Measurements from ENCODE around the gene RHOF. TPM values are rescaled to one million over a fixed set of nuclear protein-coding genes. Genes with fewer than 3 reads are reported as not detected.

The RHOF gene
- total and polyA plus RNA-seq, 2 of the 13 experiments (the other 11 are each of a cell fraction or from before 2014, with no cell fraction given): 14.6 to 32.2 TPM

GRCh38 chr12:121811434-121812319, 18.2 kb upstream of the RHOF start (continued):
- peak; percentile 70; the same call in 1 of the 2 replicates for TF ChIP-seq ZBTB7B (CRISPR knock-in tag; IDR thresholded peaks at IDR 0.05)
- no peak for TF ChIP-seq CHD4 (IDR thresholded peaks at IDR 0.05; ENCODE audit: borderline replicate concordance, low read length)
- peak; percentile 98; the same call in 1 of the 2 replicates for TF ChIP-seq ZNF564 (CRISPR knock-in tag; IDR thresholded peaks at IDR 0.05)
- TF ChIP-seq ZNF557 (CRISPR knock-in tag; IDR thresholded peaks at IDR 0.05): no peak
- TF ChIP-seq LBX2 (CRISPR knock-in tag; IDR thresholded peaks at IDR 0.05; ENCODE audit: borderline replicate concordance): 0 out of 2 replicates have a peak, but pooled peaks have one; percentile 42
- TF ChIP-seq SAFB2 (CRISPR knock-in tag; IDR thresholded peaks at IDR 0.05; ENCODE audit: borderline replicate concordance, low read depth): no peak
- TF ChIP-seq AHR (CRISPR knock-in tag; IDR thresholded peaks at IDR 0.05): no peak
- TF ChIP-seq MTERF4 (CRISPR knock-in tag; IDR thresholded peaks at IDR 0.05): 0 out of 2 replicates have a peak, but pooled peaks have one; percentile 6
- TF ChIP-seq RXRA (CRISPR knock-in tag; IDR thresholded peaks at IDR 0.05): no peak

GRCh38 chr12:121810833-121811433, 17.4 kb upstream of the RHOF start:
- CTCF ChIA-PET (ENCODE audit: low intra/inter-chr PET ratio, low total read pairs): interaction anchor here (1.0 to 4.5 kb wide), 3 partner anchors 14 to 35 kb away, joined by 4 to 89 read pairs (median 19); partner anchors contain the start of gene RHOF
- POLR2A ChIA-PET: interaction anchor here (1.7 to 14.5 kb wide), 3 partner anchors 10 to 48 kb away, joined by 4 to 393 read pairs (median 6); partner anchors contain the start of genes HPD, RHOF and SETD1B
- no peaks in the 10 kb centered on the region for H3K9me3 ChIP-seq (ENCODE audit: low read length)
- peak overlapping the region; percentile 64; the same call in 1 of the 2 replicates for H3K9ac ChIP-seq (ENCODE audit: insufficient read depth, low read depth, low read length)
- intact Hi-C loops (cut with micrococcal nuclease; ENCODE audit: unreplicated experiment): no loop called here
- TF ChIP-seq ZNF558 (CRISPR knock-in tag; IDR thresholded peaks at IDR 0.05; ENCODE audit: borderline replicate concordance): no peak
- peak; percentile 81; the same call in 1 of the 2 replicates for TF ChIP-seq ZNF652 (CRISPR knock-in tag; IDR thresholded peaks at IDR 0.05; ENCODE audit: borderline replicate concordance, low read depth)
- no peak for TF ChIP-seq ZNF574 (CRISPR knock-in tag; IDR thresholded peaks at IDR 0.05)
- H3K4me1 ChIP-seq (ENCODE audit: insufficient read depth, low read length): peaks cover 46% of the 10 kb centered on the region
- peaks cover 42% of the 10 kb centered on the region for H3K79me2 ChIP-seq (ENCODE audit: insufficient read depth, low read length)
- no peaks in the 10 kb centered on the region for H3K27me3 ChIP-seq (ENCODE audit: control insufficient read depth in 1 of 2, insufficient read depth in 2 of 2, low read length in 2 of 2)
- H4K20me1 ChIP-seq (ENCODE audit: insufficient read depth, low read length): 0 out of 2 replicates have a peak, but pooled peaks cover 8% of the 10 kb centered on the region
- no peak overlapping the region for H2AFZ ChIP-seq (ENCODE audit: low read length)
- DNase-seq (ENCODE audit: low spot score) (no peak), FAIRE-seq (no peak), ATAC-seq (no peak)
- 74% methylated on average over 6 of the region's 6 CpGs for WGBS (ENCODE audit: low lambda C conversion rate)
- no TSS peak for BruUV-seq (replicated peaks)
- peaks cover 20 to 32% of the 10 kb centered on the region in 2 experiments; a peak in 4 of 5 replicates for H3K36me3 ChIP-seq (replicated peaks in 1 of 2; ENCODE audit: control insufficient read depth in 1 of 2, insufficient read depth in 2 of 2, low read length in 2 of 2)
- H3K4me3 ChIP-seq (replicated peaks in 1 of 3; ENCODE audit: insufficient read depth in 1 of 3, low read depth in 2 of 3, low read length in 3 of 3): peak overlapping the region in 2 of 3 experiments; percentile 25 to 71; a peak in 3 of 6 replicates
- H3K27ac ChIP-seq (ENCODE audit: extremely low read length, insufficient read depth, low read length): peak overlapping the region; percentile 57
- peak overlapping the region; percentile 79 for H3K4me2 ChIP-seq (ENCODE audit: low read depth, low read length)
- in situ Hi-C loops (cut with HindIII; ENCODE audit: extremely low pct_ligation_motif_present, low pct_unique_long_range_greater_than_20kb): no loop called here

Data from HepG2 (cell line).